Measurements from ENCODE around the gene OR52M1.

OR52M1 gene

GRCh38 chr11:4559527-4560440 lies 14.8 kb downstream of the OR52M1 start:
- DNase-seq (ENCODE audit: low read depth, low spot score) = no peak
- TF ChIP-seq, protein P1, sequence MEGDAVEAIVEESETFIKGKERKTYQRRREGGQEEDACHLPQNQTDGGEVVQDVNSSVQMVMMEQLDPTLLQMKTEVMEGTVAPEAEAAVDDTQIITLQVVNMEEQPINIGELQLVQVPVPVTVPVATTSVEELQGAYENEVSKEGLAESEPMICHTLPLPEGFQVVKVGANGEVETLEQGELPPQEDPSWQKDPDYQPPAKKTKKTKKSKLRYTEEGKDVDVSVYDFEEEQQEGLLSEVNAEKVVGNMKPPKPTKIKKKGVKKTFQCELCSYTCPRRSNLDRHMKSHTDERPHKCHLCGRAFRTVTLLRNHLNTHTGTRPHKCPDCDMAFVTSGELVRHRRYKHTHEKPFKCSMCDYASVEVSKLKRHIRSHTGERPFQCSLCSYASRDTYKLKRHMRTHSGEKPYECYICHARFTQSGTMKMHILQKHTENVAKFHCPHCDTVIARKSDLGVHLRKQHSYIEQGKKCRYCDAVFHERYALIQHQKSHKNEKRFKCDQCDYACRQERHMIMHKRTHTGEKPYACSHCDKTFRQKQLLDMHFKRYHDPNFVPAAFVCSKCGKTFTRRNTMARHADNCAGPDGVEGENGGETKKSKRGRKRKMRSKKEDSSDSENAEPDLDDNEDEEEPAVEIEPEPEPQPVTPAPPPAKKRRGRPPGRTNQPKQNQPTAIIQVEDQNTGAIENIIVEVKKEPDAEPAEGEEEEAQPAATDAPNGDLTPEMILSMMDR (IDR thresholded peaks at IDR 0.05; ENCODE audit: insufficient read depth, low read length, missing control alignments) = no peak
- H3K4me3 ChIP-seq (ENCODE audit: low read depth, low read length) = no peak overlapping the region
- ChIA-PET POLR2A (interaction anchor here (0.6 kb wide), 1 partner anchor 373 kb away, joined by 3 read pairs; no protein-coding TSS in a partner anchor), CTCF (interaction anchor here (1.7 kb wide), 1 partner anchor 373 kb away, joined by 4 read pairs; no protein-coding TSS in a partner anchor)

GRCh38 chr11:4560467-4560866 lies 15.5 kb downstream of the OR52M1 start:
- ChIA-PET POLR2A (no interaction called here), CTCF (no interaction called here)
- H3K4me3 ChIP-seq (ENCODE audit: low read depth, low read length) = no peak overlapping the region
- TF ChIP-seq, protein P1 (IDR thresholded peaks at IDR 0.05; ENCODE audit: insufficient read depth, low read length, missing control alignments) = no peak
- DNase-seq (ENCODE audit: low read depth, low spot score) = no peak

GRCh38 chr11:4565371-4565770 lies 20.4 kb downstream of the OR52M1 start:
- ChIA-PET CTCF (interaction anchor here (1.9 kb wide), 1 partner anchor 378 kb away, joined by 6 read pairs; no protein-coding TSS in a partner anchor), POLR2A (no interaction called here)
- H3K4me3 ChIP-seq (ENCODE audit: low read depth, low read length) = no peak overlapping the region
- DNase-seq (ENCODE audit: low read depth, low spot score) = no peak
- TF ChIP-seq, protein P1 (IDR thresholded peaks at IDR 0.05; ENCODE audit: insufficient read depth, low read length, missing control alignments) = no peak

DNA sequence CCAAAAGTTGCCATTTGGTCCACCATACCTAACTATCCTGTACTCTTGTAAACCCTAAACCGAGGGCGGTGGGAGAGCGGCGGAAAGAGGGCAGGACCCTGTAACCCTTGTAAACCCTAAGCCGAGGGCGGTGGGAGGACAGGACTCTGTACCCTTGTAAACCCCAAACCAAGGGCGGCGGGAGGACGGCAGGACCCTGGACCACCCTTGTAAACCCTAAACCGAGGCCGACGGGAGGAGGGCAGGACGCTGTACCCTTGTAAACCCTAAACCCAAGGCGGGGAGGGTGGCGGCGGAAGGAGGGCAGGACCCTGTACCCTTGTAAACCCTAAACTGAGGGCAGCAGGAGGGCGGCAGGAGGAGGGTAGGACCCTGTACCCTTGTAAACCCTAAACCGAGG lies 24.1 kb downstream of the OR52M1 start:
- CTCF ChIA-PET = no interaction called here

GRCh38 chr11:4576880-4577279 lies 31.9 kb downstream of the OR52M1 start:
- no peak for DNase-seq (ENCODE audit: low read depth, low spot score)
- TF ChIP-seq, protein P1 (IDR thresholded peaks at IDR 0.05; ENCODE audit: insufficient read depth, low read length, missing control alignments) = no peak
- no peak overlapping the region for H3K4me3 ChIP-seq (ENCODE audit: low read depth, low read length)
- POLR2A ChIA-PET = no interaction called here
- CTCF ChIA-PET = interaction anchor here (0.5 kb wide), 1 partner anchor 129 kb away, joined by 3 read pairs; no protein-coding TSS in a partner anchor

More for the DNA sequence above, 24.1 kb downstream of the OR52M1 start:
- TF ChIP-seq, protein P1 (IDR thresholded peaks at IDR 0.05; ENCODE audit: insufficient read depth, low read length, missing control alignments) = no peak
- H3K4me3 ChIP-seq (ENCODE audit: low read depth, low read length) = no peak overlapping the region
- DNase-seq (ENCODE audit: low read depth, low spot score) = no peak
- POLR2A ChIA-PET = no interaction called here

DNA sequence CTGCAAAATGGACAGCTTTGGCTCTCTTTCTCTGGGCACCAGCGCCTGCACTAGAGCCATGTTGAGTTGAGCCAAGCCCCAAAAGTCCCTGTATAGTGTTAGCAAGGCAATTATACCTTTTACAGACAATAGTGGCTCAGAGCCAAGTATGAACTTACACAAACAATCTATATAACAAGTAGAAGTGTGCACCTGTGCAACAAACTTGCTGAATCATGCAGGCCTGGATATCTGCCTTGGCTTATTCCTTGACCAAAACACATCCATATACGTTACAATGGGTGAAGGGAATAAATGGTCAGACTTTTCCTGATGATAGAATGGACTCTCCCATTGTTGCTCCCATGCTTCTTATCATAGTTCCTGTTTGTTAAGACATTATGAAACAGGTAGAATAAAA lies 32.8 kb downstream of the OR52M1 start:
- DNase-seq (ENCODE audit: low read depth, low spot score) = no peak
- ChIA-PET CTCF (no interaction called here), POLR2A (no interaction called here)
- H3K4me3 ChIP-seq (ENCODE audit: low read depth, low read length) = no peak overlapping the region
- TF ChIP-seq, protein P1 (IDR thresholded peaks at IDR 0.05; ENCODE audit: insufficient read depth, low read length, missing control alignments) = no peak

Measured in AG04449 (cell line).